ENCODE data around the gene CCL8.

Gene CCL8

DNA sequence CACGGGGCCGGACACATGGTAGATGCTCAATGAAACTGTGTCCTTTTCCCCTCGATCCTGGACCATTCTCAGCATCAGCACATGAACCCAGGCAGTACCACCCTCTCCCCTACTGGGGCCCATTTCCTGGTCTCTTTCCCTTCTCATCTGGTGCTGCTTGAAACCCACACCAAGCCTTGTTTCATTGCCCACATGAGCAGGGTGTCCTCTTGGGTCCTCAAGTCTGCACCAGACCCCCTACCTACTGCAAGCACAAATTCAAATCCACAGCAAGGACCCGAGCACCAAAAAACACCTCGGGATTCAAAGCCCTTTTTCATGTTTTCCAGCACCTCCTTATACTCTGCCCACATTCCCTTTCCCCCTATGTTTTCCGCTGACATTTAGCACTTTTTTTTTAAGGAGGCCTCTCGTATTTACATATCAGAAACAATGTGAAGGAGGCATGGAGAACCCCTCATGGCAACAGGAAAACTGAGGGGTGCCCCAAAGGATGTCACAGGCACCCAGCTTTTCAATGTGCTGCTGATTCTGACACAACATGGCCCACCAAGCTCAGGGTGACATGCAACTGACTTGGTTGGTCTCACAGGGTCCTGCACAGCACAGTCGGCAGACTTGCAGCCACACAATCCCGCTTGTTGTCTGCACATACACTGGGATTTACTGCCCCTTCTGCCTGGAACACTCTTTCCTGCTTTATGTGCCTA is 48.4 kb downstream of the CCL8 start:
- no peak for DNase-seq (ENCODE audit: low read depth in 2 of 2)

DNA sequence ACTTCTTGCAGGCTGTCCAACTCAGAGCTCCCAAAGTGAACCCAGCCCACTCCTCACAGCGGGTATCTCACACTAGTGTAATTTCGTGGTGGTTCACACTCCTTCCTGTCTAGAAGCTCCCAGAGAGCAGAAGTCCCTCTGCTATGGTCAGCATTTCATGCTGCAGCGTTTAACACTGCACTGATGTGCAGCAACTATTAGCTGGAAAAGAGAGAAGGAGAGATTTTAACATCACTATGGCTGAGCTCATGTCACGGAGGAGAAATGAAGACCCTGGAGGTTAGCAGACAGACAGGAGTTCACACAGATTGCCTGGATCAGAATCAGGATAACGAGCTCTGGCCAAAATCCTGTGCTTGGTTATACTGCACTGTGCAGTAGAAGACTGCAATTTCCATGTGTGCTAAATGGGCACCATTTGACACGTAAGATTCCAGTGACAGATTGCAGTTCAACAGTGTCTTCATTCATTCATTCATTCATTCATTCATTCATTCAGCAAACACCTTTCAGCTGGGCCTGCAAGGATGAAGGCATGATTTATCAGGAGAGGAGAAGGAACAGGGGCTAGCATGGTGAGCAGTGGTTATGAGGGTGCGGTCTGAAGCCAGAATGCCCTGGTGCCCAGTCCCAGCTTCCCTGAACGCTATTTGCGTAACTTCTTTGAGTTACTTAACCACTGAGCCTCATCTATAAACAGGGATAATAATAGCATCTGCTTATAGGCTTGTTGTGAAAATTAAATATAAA is 49.1 kb downstream of the CCL8 start:
- no peak for DNase-seq (ENCODE audit: low read depth in 2 of 2)

DNA sequence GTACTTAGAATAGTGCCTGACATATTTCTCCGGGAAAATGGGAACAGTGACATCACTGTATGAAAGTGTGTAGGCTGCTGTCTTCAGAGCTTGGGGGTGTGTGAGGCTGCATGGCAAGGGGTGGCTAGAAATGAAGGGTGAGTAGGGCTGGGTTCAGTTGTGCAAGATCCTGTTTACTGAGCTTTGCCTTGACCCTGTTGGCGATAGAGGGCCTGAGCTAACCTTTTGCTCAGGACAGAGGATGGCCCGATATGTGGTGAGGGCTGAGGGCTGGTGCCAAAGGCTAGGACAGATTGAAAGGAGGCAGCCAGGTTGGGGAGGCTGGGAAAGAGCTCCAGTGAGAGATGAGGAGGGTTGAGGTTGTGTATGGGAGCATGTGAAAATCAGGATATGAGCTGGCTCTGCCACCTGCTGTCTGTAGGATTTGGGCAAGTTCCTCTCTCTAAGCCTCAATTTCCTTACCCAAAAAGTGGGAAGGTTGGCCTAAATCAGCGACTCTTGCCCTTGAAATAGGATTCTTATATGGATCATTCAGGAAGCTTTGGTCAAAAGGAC is 49.8 kb downstream of the CCL8 start:
- no peak for DNase-seq (ENCODE audit: low read depth in 2 of 2)

DNA sequence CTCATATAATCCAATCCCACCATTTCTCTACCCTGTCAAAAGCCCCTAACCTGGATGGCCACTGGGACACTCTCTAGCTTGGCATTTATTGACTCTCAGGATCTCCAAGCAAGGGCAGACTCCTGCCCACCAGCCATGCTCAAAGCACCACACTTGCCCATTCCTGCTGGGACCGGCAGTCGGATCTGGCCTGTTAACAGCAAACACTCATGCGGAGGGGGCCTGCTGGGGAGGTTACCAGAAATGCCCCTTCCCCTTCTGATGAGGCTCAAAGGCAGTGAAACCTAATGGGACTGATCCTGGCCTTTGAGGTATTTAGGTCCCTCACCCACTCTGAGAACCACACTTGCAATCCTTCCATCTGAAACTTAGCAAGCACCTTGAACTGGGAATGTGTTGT is 50.3 kb downstream of the CCL8 start:
- DNase-seq (ENCODE audit: low read depth in 2 of 2): no peak

DNA sequence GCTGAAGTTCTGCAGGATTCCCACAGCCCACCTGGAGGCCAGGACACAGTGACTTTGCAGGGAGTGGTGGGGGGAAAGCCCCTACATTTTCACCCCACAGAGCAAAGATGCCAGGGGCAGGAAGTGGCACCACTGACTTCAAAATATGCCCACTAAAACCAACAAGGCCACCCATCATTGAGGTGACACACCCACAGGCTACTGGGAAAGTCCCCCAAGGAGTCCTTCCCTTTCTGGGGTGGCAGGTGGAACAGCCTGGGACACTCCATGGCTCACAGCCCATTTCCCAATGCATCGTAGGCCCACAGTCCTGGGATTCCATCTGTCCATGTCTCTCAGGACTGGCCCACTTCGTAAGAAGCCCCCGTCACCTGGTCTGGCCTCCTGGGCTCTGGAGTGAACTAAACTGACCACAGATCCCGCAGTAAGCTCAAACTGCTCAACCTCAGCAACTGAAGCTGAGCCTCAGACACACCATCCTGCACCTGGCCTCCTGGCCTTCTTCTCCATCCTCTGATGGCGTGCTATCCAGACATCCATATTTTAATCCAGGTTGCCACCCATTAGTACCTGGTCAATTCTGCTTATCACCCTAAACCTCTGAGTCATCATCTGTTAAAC is 51.3 kb downstream of the CCL8 start:
- DNase-seq (ENCODE audit: low read depth in 2 of 2): no peak

DNA sequence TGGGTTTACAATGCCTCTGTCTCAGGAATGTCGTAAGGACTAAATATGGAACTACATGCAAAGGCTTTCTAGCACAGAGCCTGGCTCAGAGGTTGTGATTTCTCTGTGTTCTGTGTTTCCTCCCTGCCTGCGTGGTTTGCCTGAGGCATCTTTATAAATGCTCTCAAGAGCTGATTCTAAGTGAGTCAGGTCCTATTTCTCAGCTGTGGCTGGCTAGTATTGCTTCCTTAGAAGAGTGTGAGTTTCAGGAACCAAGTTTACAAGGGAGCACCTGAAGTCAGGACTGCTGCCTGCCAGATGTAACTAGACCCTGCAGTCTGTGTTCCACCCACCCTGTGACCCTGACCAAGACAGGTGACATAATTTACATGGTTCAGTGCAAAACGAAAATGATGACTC is 51.8 kb downstream of the CCL8 start:
- no peak for DNase-seq (ENCODE audit: low read depth in 2 of 2)

Measured in stimulated activated CD4-positive, alpha-beta T cell treated with anti-CD3 and anti-CD28 coated beads, Interleukin-4, amount 100 ng/mL, for 48 hours (primary cell).